HG03558 (cell line): ENCODE data around the gene CHAD.

Source experiments
- ATAC-seq: cut with Tn5 transposase; IDR thresholded peaks from one replicate; pipeline ENCODE4 v1.9.1; 2021; ENCODE audit warnings: moderate number of reproducible peaks; ENCODE audit not compliant: unreplicated experiment; ENCODE audit errors: extremely low read depth

Gene CHAD

GRCh38 chr17:50468304-50469207 lies at the start of gene CHAD:
TSS of gene CHAD (minus strand) at chr17:50468880. CDS start at chr17:50468813, 67 bp downstream.
- ATAC-seq = no peak

GRCh38 chr17:50517504-50518383 lies 49.1 kb upstream of the CHAD start:
- ATAC-seq = no peak

- no peak for ATAC-seq
These were observed 48.3 kb upstream of the CHAD start for GRCh38 chr17:50517011-50517410.

GRCh38 chr17:50514936-50515702 lies 46.4 kb upstream of the CHAD start:
- ATAC-seq = no peak

- ATAC-seq = no peak
These were observed 45.7 kb upstream of the CHAD start for GRCh38 chr17:50514388-50514787.

GRCh38 chr17:50513495-50513894 lies 44.8 kb upstream of the CHAD start:
- ATAC-seq = no peak

- peak; percentile 64 for ATAC-seq
These were observed 42.4 kb upstream of the CHAD start for GRCh38 chr17:50511058-50511457.

GRCh38 chr17:50508573-50509460 lies 40.1 kb upstream of the CHAD start:
- no peak for ATAC-seq

- ATAC-seq = no peak
These were observed 39.3 kb upstream of the CHAD start, which contains the start of gene MYCBPAP for GRCh38 chr17:50507871-50508572. TSS of gene MYCBPAP (plus strand) at chr17:50508439. CDS start at chr17:50508675, 236 bp downstream.

- ATAC-seq = no peak
These were observed 37.6 kb upstream of the CHAD start for GRCh38 chr17:50506298-50506697.

- ATAC-seq = no peak
These were observed 37.0 kb upstream of the CHAD start for GRCh38 chr17:50505591-50506130.

GRCh38 chr17:50502301-50502990 lies 33.8 kb upstream of the CHAD start:
- ATAC-seq = no peak

GRCh38 chr17:50501054-50501453 lies 32.4 kb upstream of the CHAD start:
- no peak for ATAC-seq

- no peak for ATAC-seq
These were observed 31.0 kb upstream of the CHAD start for GRCh38 chr17:50499721-50500120.

GRCh38 chr17:50499270-50499669 lies 30.6 kb upstream of the CHAD start:
- no peak for ATAC-seq

- no peak for ATAC-seq
These were observed 29.6 kb upstream of the CHAD start for GRCh38 chr17:50498021-50498874.

GRCh38 chr17:50495918-50496317 lies 27.2 kb upstream of the CHAD start:
- ATAC-seq = no peak
